Fibroblast of skin of right quadriceps (primary cell): ENCODE results near the gene PDXK.

Experiments
- DNase-seq: peaks from one replicate; pipeline ENCODE4 v3.0.0-alpha.2; 2013

The PDXK gene

GRCh38 chr21:43785134-43785533, 66.2 kb downstream of the PDXK start:
- no peak for DNase-seq

GRCh38 chr21:43786300-43786806, 67.4 kb downstream of the PDXK start:
- DNase-seq: no peak

- DNase-seq: no peak
Observed at GRCh38 chr21:43786807-43787440, 68.0 kb downstream of the PDXK start.

GRCh38 chr21:43789276-43790009, 70.5 kb downstream of the PDXK start, which contains the start of gene RRP1:
Gene RRP1, plus strand, starts transcription at chr21:43789577. Its CDS starts 53 bp downstream, at chr21:43789630.
- peak; percentile 87 for DNase-seq

GRCh38 chr21:43790010-43790524, 71.1 kb downstream of the PDXK start:
- DNase-seq: no peak

GRCh38 chr21:43792406-43792805, 73.5 kb downstream of the PDXK start:
- DNase-seq: no peak

GRCh38 chr21:43793243-43793642, 74.3 kb downstream of the PDXK start:
- DNase-seq: no peak

GRCh38 chr21:43794311-43794710, 75.4 kb downstream of the PDXK start:
- DNase-seq: no peak

- no peak for DNase-seq
Observed at GRCh38 chr21:43794857-43795256, 75.9 kb downstream of the PDXK start.

- no peak for DNase-seq
Observed at GRCh38 chr21:43797415-43797814, 78.5 kb downstream of the PDXK start.

- no peak for DNase-seq
Observed at GRCh38 chr21:43797925-43798715, 79.2 kb downstream of the PDXK start.

GRCh38 chr21:43799301-43799840, 80.4 kb downstream of the PDXK start:
- no peak for DNase-seq

GRCh38 chr21:43800124-43800523, 81.2 kb downstream of the PDXK start:
- DNase-seq: no peak

GRCh38 chr21:43800566-43800965, 81.6 kb downstream of the PDXK start:
- DNase-seq: no peak

GRCh38 chr21:43801006-43801783, 82.3 kb downstream of the PDXK start:
- DNase-seq: no peak

GRCh38 chr21:43802713-43803313, 83.9 kb downstream of the PDXK start:
- DNase-seq: no peak

- no peak for DNase-seq
Observed at GRCh38 chr21:43803558-43804300, 84.8 kb downstream of the PDXK start.

- DNase-seq: no peak
Observed at GRCh38 chr21:43805275-43805800, 86.4 kb downstream of the PDXK start.

- no peak for DNase-seq
Observed at GRCh38 chr21:43806017-43806710, 87.2 kb downstream of the PDXK start.

- no peak for DNase-seq
Observed at GRCh38 chr21:43808367-43808766, 89.4 kb downstream of the PDXK start.
